SH-SY5Y (cell line): Measurements from ENCODE around the gene ADCY3.

Experiments used
- GATA2 ChIP-seq: IDR thresholded peaks from 2 replicates; pipeline ENCODE4 v1.6.1; 2011; ENCODE audit warnings: mild to moderate bottlenecking, low read depth, low read length
- GATA3 ChIP-seq: IDR thresholded peaks from 2 replicates; pipeline ENCODE4 v1.6.1; 2011; ENCODE audit warnings: low read depth, mild to moderate bottlenecking, low read length, moderate library complexity

GRCh38 chr2:24872344-24873115, 47.5 kb downstream of the ADCY3 start:
- no peak for TF ChIP-seq GATA3
- TF ChIP-seq GATA2, result no peak
